ENCODE results near the gene MRPS35.

DNA sequence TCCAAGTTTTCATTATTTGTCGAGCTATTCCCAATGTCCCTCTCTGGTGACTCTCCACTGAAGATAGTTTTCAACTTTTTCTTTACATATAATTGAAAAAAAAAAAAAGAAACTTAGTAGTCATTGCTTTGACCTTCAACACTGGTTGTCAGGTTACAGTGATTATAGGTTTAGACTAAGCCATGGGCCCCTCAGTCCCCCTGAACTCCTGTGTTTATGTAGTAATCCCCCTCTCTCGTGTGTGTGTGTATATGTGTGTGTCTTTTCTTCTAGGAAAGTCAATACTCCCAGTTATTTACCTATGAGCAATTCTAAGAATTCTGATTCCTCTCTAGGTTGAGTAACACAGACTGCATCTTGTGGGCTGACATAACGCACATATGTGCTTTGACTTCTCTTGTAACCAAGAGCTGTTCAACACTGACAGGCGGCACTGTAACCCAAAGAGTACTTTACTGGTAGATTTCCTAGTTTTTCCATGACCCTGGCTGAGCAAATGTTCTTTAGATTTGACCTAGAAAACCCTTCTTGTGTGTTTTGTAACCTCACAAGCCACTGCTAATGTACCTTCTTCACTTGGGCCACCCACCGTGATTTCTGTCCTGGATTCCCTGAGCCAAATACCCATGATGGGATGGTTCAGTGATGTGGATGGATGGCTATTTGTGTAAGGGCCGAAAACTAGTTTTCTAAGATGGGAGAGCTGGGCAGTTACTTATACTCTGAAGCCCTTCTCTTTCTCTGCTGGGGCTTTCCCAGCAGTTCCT is 84.4 kb downstream of the MRPS35 start:
- no peak for TF ChIP-seq CTCF (IDR thresholded peaks at IDR 0.05)
- no peak for TF ChIP-seq ZFX (IDR thresholded peaks at IDR 0.05; ENCODE audit: borderline replicate concordance)

All from 22Rv1 (cell line).